OCI-LY3 (cell line): Measurements from ENCODE around the gene TCF4.
A peak's percentile ranks its signal among the peaks of the same experiment; 100 is the strongest.

Experiments
- H2AFZ ChIP-seq: fragments of 200-600, 300-600 bp; shearing (Covaris generic); 2 replicates; pipeline ENCODE4 v1.6.0; 2014; ENCODE audit warnings: antibody characterized with exemption, low read depth, low read length
- H3K27ac ChIP-seq: fragments of 200-600, 300-600 bp; sonication (generic); 2 replicates; pipeline ENCODE4 v1.5.1; 2014; ENCODE audit warnings: mild to moderate bottlenecking, low read length, moderate library complexity, mixed read lengths
- H3K27me3 ChIP-seq: fragments of 200-600, 300-600 bp; sonication (generic); 2 replicates; pipeline ENCODE4 v1.6.1; 2014; ENCODE audit warnings: low read depth, low read length, mixed read lengths
- H3K36me3 ChIP-seq: fragments of 200-600, 300-600 bp; sonication (generic); replicated peaks from 2 replicates; pipeline ENCODE3; 2014; ENCODE audit warnings: low read depth, low read length, mixed read lengths
- H3K4me1 ChIP-seq: fragments of 300-600, 200-600 bp; sonication (generic); 2 replicates; pipeline ENCODE4 v1.6.1; 2014; ENCODE audit warnings: low read length, mixed read lengths
- H3K4me2 ChIP-seq: fragments of 200-600, 300-600 bp; sonication (generic); 2 replicates; pipeline ENCODE4 v1.6.1; 2014; ENCODE audit warnings: low read length, mixed read lengths
- H3K4me3 ChIP-seq: fragments of 300-600, 200-600 bp; sonication (generic); 2 replicates; pipeline ENCODE4 v1.5.1; 2014; ENCODE audit warnings: antibody characterized with exemption, mild to moderate bottlenecking, low read length, moderate library complexity
- H3K79me2 ChIP-seq: fragments of 300-600, 200-600 bp; shearing (Covaris generic); 2 replicates; pipeline ENCODE4 v1.6.1; 2014; ENCODE audit warnings: mild to moderate bottlenecking, low read length, mixed read lengths
- H3K9ac ChIP-seq: fragments of 300-600, 200-600 bp; shearing (Covaris generic); 2 replicates; pipeline ENCODE4 v1.6.0; 2014; ENCODE audit warnings: mild to moderate bottlenecking, low read length, moderate library complexity
- H3K9me3 ChIP-seq: fragments of 200-600, 300-600 bp; shearing (Covaris generic); 2 replicates; pipeline ENCODE4 v1.6.1; 2014; ENCODE audit warnings: low read length, mixed read lengths; ENCODE audit not compliant: insufficient read depth
- H4K20me1 ChIP-seq: fragments of 200-600, 300-600 bp; sonication (generic); 2 replicates; pipeline ENCODE4 v1.6.1; 2016; ENCODE audit warnings: low read length, mixed read lengths; ENCODE audit not compliant: insufficient read depth
- EZH2phosphoT487 ChIP-seq: fragments of 200-600 bp; shearing (Covaris generic); IDR thresholded peaks from 2 replicates; pipeline ENCODE4 v1.6.1; 2018; ENCODE audit warnings: antibody characterized with exemption, mixed run types, low read depth
- TF ChIP-seq, protein P1 (sequence below): fragments of 200-600, 300-600 bp; sonication (generic); IDR thresholded peaks from 2 replicates; pipeline ENCODE4 v1.5.1; 2014; ENCODE audit warnings: antibody characterized with exemption, low read length, low read depth

TCF4 gene

GRCh38 chr18:55362303-55362702 is 225.7 kb downstream of the TCF4 start:
- TF ChIP-seq, protein P1, sequence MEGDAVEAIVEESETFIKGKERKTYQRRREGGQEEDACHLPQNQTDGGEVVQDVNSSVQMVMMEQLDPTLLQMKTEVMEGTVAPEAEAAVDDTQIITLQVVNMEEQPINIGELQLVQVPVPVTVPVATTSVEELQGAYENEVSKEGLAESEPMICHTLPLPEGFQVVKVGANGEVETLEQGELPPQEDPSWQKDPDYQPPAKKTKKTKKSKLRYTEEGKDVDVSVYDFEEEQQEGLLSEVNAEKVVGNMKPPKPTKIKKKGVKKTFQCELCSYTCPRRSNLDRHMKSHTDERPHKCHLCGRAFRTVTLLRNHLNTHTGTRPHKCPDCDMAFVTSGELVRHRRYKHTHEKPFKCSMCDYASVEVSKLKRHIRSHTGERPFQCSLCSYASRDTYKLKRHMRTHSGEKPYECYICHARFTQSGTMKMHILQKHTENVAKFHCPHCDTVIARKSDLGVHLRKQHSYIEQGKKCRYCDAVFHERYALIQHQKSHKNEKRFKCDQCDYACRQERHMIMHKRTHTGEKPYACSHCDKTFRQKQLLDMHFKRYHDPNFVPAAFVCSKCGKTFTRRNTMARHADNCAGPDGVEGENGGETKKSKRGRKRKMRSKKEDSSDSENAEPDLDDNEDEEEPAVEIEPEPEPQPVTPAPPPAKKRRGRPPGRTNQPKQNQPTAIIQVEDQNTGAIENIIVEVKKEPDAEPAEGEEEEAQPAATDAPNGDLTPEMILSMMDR: no peak
- TF ChIP-seq EZH2phosphoT487: no peak
- peaks cover 95% of the 10 kb centered on the region for H4K20me1 ChIP-seq
- H3K4me1 ChIP-seq: peaks cover 34% of the 10 kb centered on the region
- H3K9ac ChIP-seq: no peak overlapping the region
- peaks cover 99% of the 10 kb centered on the region for H3K79me2 ChIP-seq
- no peak overlapping the region for H3K27ac ChIP-seq
- no peak overlapping the region for H3K4me3 ChIP-seq
- H3K9me3 ChIP-seq: no peaks in the 10 kb centered on the region
- H2AFZ ChIP-seq: no peak overlapping the region
- H3K27me3 ChIP-seq: no peaks in the 10 kb centered on the region
- H3K36me3 ChIP-seq: peaks cover 66% of the 10 kb centered on the region
- H3K4me2 ChIP-seq: no peak overlapping the region

- Histone ChIP-seq H4K20me1 (peaks cover 95% of the 10 kb centered on the region), H3K4me3 (no peak overlapping the region), H3K4me1 (peaks cover 37% of the 10 kb centered on the region), H2AFZ (no peak overlapping the region), H3K27me3 (no peaks in the 10 kb centered on the region), H3K9me3 (no peaks in the 10 kb centered on the region), H3K9ac (no peak overlapping the region), H3K79me2 (peaks cover 99% of the 10 kb centered on the region), H3K4me2 (no peak overlapping the region), H3K27ac (no peak overlapping the region), H3K36me3 (peaks cover 60% of the 10 kb centered on the region)
- TF ChIP-seq, protein P1: no peak
- no peak for TF ChIP-seq EZH2phosphoT487
These were observed 226.3 kb downstream of the TCF4 start for GRCh38 chr18:55361492-55362250.

GRCh38 chr18:55360061-55360460 is 227.9 kb downstream of the TCF4 start:
- Histone ChIP-seq H3K27ac (no peak overlapping the region), H2AFZ (no peak overlapping the region), H3K36me3 (peaks cover 55% of the 10 kb centered on the region)

GRCh38 chr18:55356815-55357214 is 231.2 kb downstream of the TCF4 start:
- no peak overlapping the region for H3K4me3 ChIP-seq
- no peak overlapping the region for H3K27ac ChIP-seq
- H4K20me1 ChIP-seq: peaks cover 100% of the 10 kb centered on the region
- H3K27me3 ChIP-seq: no peaks in the 10 kb centered on the region
- peaks cover 100% of the 10 kb centered on the region for H3K79me2 ChIP-seq
- TF ChIP-seq EZH2phosphoT487: no peak
- TF ChIP-seq, protein P1: no peak
- H3K4me2 ChIP-seq: peak overlapping the region; percentile 50
- H2AFZ ChIP-seq: no peak overlapping the region
- peaks cover 42% of the 10 kb centered on the region for H3K36me3 ChIP-seq
- no peaks in the 10 kb centered on the region for H3K9me3 ChIP-seq
- peaks cover 86% of the 10 kb centered on the region for H3K4me1 ChIP-seq
- no peak overlapping the region for H3K9ac ChIP-seq

More at GRCh38 chr18:55360061-55360460, 227.9 kb downstream of the TCF4 start:
- H3K4me1 ChIP-seq: peaks cover 53% of the 10 kb centered on the region
- H3K4me3 ChIP-seq: no peak overlapping the region
- H3K9me3 ChIP-seq: no peaks in the 10 kb centered on the region
- H3K27me3 ChIP-seq: no peaks in the 10 kb centered on the region
- H3K79me2 ChIP-seq: peaks cover 99% of the 10 kb centered on the region
- H3K4me2 ChIP-seq: no peak overlapping the region
- no peak overlapping the region for H3K9ac ChIP-seq
- peaks cover 96% of the 10 kb centered on the region for H4K20me1 ChIP-seq
- TF ChIP-seq, protein P1: no peak
- TF ChIP-seq EZH2phosphoT487: no peak
